ENCODE measurements around the gene DAZAP2.

The DAZAP2 gene

DNA sequence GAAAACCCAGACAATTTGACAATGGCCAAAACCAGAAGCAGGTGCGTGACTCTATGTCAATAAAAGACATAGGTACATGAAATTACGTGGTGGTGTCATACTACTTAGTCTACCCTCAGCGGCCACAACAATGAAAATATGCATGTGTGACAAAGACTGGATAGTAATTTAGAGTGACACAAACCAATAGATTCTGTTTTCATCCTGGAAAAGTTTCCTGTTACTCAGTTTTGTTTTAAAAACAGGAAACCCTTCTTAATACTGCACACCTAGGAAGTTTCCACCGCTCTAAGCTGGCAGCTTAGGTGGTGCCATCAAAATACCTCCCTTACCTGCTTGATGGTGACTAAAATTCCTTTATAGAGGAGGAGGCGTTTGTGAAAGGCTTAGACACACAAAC, 35.9 kb upstream of the DAZAP2 start:
- no peak overlapping the region for H3K4me3 ChIP-seq (replicated peaks; ENCODE audit: low read depth, low read length)
- DNase-seq (ENCODE audit: extremely low read depth, low read depth), result no peak
- TF ChIP-seq, protein P1, sequence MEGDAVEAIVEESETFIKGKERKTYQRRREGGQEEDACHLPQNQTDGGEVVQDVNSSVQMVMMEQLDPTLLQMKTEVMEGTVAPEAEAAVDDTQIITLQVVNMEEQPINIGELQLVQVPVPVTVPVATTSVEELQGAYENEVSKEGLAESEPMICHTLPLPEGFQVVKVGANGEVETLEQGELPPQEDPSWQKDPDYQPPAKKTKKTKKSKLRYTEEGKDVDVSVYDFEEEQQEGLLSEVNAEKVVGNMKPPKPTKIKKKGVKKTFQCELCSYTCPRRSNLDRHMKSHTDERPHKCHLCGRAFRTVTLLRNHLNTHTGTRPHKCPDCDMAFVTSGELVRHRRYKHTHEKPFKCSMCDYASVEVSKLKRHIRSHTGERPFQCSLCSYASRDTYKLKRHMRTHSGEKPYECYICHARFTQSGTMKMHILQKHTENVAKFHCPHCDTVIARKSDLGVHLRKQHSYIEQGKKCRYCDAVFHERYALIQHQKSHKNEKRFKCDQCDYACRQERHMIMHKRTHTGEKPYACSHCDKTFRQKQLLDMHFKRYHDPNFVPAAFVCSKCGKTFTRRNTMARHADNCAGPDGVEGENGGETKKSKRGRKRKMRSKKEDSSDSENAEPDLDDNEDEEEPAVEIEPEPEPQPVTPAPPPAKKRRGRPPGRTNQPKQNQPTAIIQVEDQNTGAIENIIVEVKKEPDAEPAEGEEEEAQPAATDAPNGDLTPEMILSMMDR (IDR thresholded peaks at IDR 0.05; ENCODE audit: low read depth, low read length, missing control alignments), result no peak

GRCh38 chr12:51205350-51205749, 33.3 kb upstream of the DAZAP2 start:
- no peak overlapping the region for H3K4me3 ChIP-seq (replicated peaks; ENCODE audit: low read depth, low read length)
- DNase-seq (ENCODE audit: extremely low read depth, low read depth), result no peak
- TF ChIP-seq, protein P1 (IDR thresholded peaks at IDR 0.05; ENCODE audit: low read depth, low read length, missing control alignments), result no peak

GRCh38 chr12:51208016-51208660, 30.5 kb upstream of the DAZAP2 start:
- no peak for DNase-seq (ENCODE audit: extremely low read depth, low read depth)
- no peak overlapping the region for H3K4me3 ChIP-seq (replicated peaks; ENCODE audit: low read depth, low read length)

DNA sequence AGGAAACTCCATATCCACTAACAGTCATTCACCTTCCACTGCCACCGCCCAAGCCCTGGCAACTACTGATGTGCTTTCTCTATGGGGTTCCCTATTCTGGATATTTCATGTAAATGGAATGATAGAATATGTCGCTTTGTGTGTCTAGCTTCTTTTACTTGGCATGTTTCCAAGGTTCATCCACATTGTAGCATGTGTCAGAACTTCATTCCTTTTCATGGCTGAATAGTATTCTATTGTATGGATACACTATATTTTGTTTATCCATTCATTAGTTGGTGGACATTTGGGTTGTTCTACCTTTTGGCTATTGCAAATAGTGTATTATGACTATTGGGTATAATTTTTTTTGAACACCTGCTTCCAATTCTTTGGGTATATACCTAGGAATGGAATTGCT, 29.4 kb upstream of the DAZAP2 start:
- no peak overlapping the region for H3K4me3 ChIP-seq (replicated peaks; ENCODE audit: low read depth, low read length)
- TF ChIP-seq, protein P1 (IDR thresholded peaks at IDR 0.05; ENCODE audit: low read depth, low read length, missing control alignments), result no peak
- no peak for DNase-seq (ENCODE audit: extremely low read depth, low read depth)

More at GRCh38 chr12:51208016-51208660, 30.5 kb upstream of the DAZAP2 start:
- TF ChIP-seq, protein P1 (IDR thresholded peaks at IDR 0.05; ENCODE audit: low read depth, low read length, missing control alignments), result no peak

- TF ChIP-seq, protein P1 (IDR thresholded peaks at IDR 0.05; ENCODE audit: low read depth, low read length, missing control alignments), result no peak
- no peak for DNase-seq (ENCODE audit: extremely low read depth, low read depth)
- H3K4me3 ChIP-seq (replicated peaks; ENCODE audit: low read depth, low read length), result no peak overlapping the region
Measured at GRCh38 chr12:51210690-51211395, 27.8 kb upstream of the DAZAP2 start.

- H3K4me3 ChIP-seq (replicated peaks; ENCODE audit: low read depth, low read length), result no peak overlapping the region
- no peak for DNase-seq (ENCODE audit: extremely low read depth, low read depth)
- TF ChIP-seq, protein P1 (IDR thresholded peaks at IDR 0.05; ENCODE audit: low read depth, low read length, missing control alignments), result no peak
Measured at GRCh38 chr12:51214895-51215294, 23.7 kb upstream of the DAZAP2 start.

All from HFF-Myc (cell line).